A549 treated with dexamethasone at 1 μM for 4 hours (cell line): ENCODE measurements around the gene GANC. TPM values are rescaled to one million over a fixed set of nuclear protein-coding genes. Genes with fewer than 3 reads are reported as not detected.

ENCODE experiments used
- total RNA-seq: library from RNA; stranded (reverse); fragments of 200-300 nt; extraction: Qiagen RNA extraction; gene quantifications from 5 replicates; pipeline ENCODE4 v1.2.3, GENCODE V29; 2022

The GANC gene, protein sequence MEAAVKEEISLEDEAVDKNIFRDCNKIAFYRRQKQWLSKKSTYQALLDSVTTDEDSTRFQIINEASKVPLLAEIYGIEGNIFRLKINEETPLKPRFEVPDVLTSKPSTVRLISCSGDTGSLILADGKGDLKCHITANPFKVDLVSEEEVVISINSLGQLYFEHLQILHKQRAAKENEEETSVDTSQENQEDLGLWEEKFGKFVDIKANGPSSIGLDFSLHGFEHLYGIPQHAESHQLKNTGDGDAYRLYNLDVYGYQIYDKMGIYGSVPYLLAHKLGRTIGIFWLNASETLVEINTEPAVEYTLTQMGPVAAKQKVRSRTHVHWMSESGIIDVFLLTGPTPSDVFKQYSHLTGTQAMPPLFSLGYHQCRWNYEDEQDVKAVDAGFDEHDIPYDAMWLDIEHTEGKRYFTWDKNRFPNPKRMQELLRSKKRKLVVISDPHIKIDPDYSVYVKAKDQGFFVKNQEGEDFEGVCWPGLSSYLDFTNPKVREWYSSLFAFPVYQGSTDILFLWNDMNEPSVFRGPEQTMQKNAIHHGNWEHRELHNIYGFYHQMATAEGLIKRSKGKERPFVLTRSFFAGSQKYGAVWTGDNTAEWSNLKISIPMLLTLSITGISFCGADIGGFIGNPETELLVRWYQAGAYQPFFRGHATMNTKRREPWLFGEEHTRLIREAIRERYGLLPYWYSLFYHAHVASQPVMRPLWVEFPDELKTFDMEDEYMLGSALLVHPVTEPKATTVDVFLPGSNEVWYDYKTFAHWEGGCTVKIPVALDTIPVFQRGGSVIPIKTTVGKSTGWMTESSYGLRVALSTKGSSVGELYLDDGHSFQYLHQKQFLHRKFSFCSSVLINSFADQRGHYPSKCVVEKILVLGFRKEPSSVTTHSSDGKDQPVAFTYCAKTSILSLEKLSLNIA (N-terminal part only)
- 6.1 to 7.9 TPM (median 7.4 TPM) in 5 replicates for total RNA-seq

GRCh38 chr15:42272939-42273899 lies at the start of gene GANC, which contains the start of gene TMEM87A:
Gene GANC (plus strand): TSS chr15:42273201. CDS start chr15:42274482, 1,281 bp downstream.
Gene TMEM87A (minus strand): TSS chr15:42273433. CDS start chr15:42273398, 35 bp downstream.

DNA sequence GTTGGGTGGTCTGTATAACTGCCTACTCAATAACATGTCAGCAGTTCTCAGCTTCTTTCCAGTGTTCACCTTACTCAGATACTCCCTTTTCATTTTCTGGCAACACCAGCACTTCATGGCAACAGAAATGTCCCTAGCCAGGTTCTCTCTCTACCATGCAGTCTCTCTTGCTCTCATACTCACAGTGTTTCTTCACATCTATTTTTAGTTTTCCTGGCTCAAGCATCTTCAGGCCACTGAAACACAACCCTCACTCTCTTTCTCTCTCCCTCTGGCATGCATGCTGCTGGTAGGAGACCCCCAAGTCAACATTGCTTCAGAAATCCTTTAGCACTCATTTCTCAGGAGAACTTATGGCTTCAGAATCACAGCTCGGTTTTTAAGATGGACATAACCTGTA lies 86.2 kb downstream of the GANC start, which contains the start of gene CAPN3:
TSS of gene CAPN3 (plus strand) at position 253 of the 400 bp plus-strand sequence. CDS start 305 bp downstream, outside the sequence.

Other genes starting within 250 kb of the GANC start
- not detected in 5 replicates for gene PLA2G4D, start 178.6 kb upstream of the GANC start, total RNA-seq
- gene PLA2G4F, start 116.6 kb upstream of the GANC start, total RNA-seq: 0.03 to 0.06 TPM in 2 of 5 replicates, not detected in the others
- 11.7 to 17.2 TPM (median 16.1 TPM) in 5 replicates for gene VPS39, start 64.9 kb upstream of the GANC start, total RNA-seq
- gene TMEM87A, start 232 bp downstream of the GANC start, total RNA-seq: 26.3 to 35.5 TPM (median 29.4 TPM) in 5 replicates
- gene CAPN3, start 86.3 kb downstream of the GANC start, total RNA-seq: 0.22 to 0.59 TPM (median 0.32 TPM) in 4 of 5 replicates, not detected in the other
- gene ZNF106, start 217.9 kb downstream of the GANC start, total RNA-seq: 7.2 to 13.9 TPM (median 12.6 TPM) in 5 replicates
- gene SNAP23, start 222.4 kb downstream of the GANC start, total RNA-seq: 15.2 to 40.0 TPM (median 19.0 TPM) in 5 replicates